MM.1S (cell line): ENCODE data around the gene CCDC74A.

Source experiments
- EZH2 ChIP-seq: fragments of 300-600 bp; sonication (generic); optimal IDR thresholded peaks from 2 replicates; pipeline ENCODE3; 2017; ENCODE audit warnings: low read depth, mild to moderate bottlenecking, antibody characterized with exemption, low read length, mixed read lengths
- EZH2phosphoT487 ChIP-seq: fragments of 300-600 bp; sonication (generic); IDR thresholded peaks from 2 replicates; pipeline ENCODE4 v1.6.1; 2018; ENCODE audit warnings: antibody characterized with exemption, low read length
- TF ChIP-seq, protein P1 (sequence below): fragments of 300-600 bp; sonication (generic); IDR thresholded peaks from 2 replicates; pipeline ENCODE4 v1.5.1; 2016; ENCODE audit warnings: antibody characterized with exemption, low read length, mixed read lengths

DNA sequence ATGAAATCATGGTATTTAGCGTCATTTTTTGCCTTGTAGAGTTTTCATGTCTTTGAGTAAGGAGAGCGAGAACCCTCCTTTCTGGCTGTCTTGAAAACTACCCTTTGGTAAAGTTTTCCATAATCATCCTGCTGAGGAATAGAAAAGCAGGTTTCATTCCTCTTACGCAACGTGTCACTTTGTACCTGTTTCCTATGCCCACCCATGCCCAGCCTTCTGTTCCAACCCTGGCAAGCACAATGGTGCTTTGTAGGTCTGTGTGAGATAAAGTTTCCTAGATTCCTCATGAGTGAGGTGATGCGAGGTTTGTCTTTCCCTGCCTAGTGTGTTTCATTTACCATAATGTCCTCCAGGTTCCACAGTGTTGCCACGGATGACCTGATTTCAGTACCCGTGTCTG lies 29.3 kb downstream of the CCDC74A start:
- TF ChIP-seq, protein P1, sequence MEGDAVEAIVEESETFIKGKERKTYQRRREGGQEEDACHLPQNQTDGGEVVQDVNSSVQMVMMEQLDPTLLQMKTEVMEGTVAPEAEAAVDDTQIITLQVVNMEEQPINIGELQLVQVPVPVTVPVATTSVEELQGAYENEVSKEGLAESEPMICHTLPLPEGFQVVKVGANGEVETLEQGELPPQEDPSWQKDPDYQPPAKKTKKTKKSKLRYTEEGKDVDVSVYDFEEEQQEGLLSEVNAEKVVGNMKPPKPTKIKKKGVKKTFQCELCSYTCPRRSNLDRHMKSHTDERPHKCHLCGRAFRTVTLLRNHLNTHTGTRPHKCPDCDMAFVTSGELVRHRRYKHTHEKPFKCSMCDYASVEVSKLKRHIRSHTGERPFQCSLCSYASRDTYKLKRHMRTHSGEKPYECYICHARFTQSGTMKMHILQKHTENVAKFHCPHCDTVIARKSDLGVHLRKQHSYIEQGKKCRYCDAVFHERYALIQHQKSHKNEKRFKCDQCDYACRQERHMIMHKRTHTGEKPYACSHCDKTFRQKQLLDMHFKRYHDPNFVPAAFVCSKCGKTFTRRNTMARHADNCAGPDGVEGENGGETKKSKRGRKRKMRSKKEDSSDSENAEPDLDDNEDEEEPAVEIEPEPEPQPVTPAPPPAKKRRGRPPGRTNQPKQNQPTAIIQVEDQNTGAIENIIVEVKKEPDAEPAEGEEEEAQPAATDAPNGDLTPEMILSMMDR, result no peak
- TF ChIP-seq EZH2 (no peak), EZH2phosphoT487 (no peak)
